Activated CD8-positive, alpha-beta T cell treated with anti-CD3 and anti-CD28 coated beads for 36 hours (primary cell): ENCODE data around the gene SPTSSB. TPM values are rescaled to one million over a fixed set of nuclear protein-coding genes. Genes with fewer than 3 reads are reported as not detected.

ENCODE experiments used
- ATAC-seq: fragments of 200-7000 bp; cut with Tn5 transposase; one replicate; pipeline ENCODE4 v1.10.0; 2021; ENCODE audit warnings: mild to moderate bottlenecking, moderate library complexity
- CTCF ChIA-PET: fragments of 350-600 bp; sonication (Branson Sonifier 250); formaldehyde crosslinking; loops from one replicate; lab custom pipeline; 2021; ENCODE audit warnings: antibody characterized with exemption; lab: Charles Lee
- POLR2A ChIA-PET: fragments of 350-600 bp; sonication (Branson Sonifier 250); formaldehyde crosslinking; loops from one replicate; lab custom pipeline; 2021; ENCODE audit warnings: antibody characterized with exemption; lab: Charles Lee
- DNase-seq: peaks from one replicate; pipeline ENCODE4 v3.0.0-alpha.2; 2020
- H3K27ac Mint-ChIP-seq: one replicate; pipeline ENCODE4 v1.8.0; 2021; ENCODE audit warnings: mild to moderate bottlenecking, mixed read lengths
- H3K27me3 Mint-ChIP-seq: one replicate; pipeline ENCODE4 v1.8.0; 2021; ENCODE audit warnings: mixed read lengths
- H3K36me3 Mint-ChIP-seq: one replicate; pipeline ENCODE4 v1.8.0; 2021; ENCODE audit warnings: low read depth, mixed read lengths
- H3K4me1 Mint-ChIP-seq: one replicate; pipeline ENCODE4 v1.8.0; 2021; ENCODE audit warnings: low read depth, mixed read lengths
- H3K4me3 Mint-ChIP-seq: one replicate; pipeline ENCODE4 v1.8.0; 2021; ENCODE audit warnings: mild to moderate bottlenecking, moderate library complexity, mixed read lengths
- H3K9me3 Mint-ChIP-seq: one replicate; pipeline ENCODE4 v1.8.0; 2021; ENCODE audit warnings: mixed read lengths
- intact Hi-C: fragments of 100-400 bp; cut with micrococcal nuclease; formaldehyde crosslinking; loops from one replicate; pipeline ENCODE4 v1.10.0; 2022
- total RNA-seq, 2 experiments: library from RNA; stranded (reverse); gene quantifications; one replicate each; pipeline ENCODE4 v1.2.3, GENCODE V29; 2021
- TF ChIP-seq, protein P1 (sequence below): fragments of 200-600 bp; IDR thresholded peaks from one replicate; pipeline ENCODE4 v1.8.0; 2022; ENCODE audit warnings: antibody characterized with exemption, mild to moderate bottlenecking

The SPTSSB gene
- total RNA-seq, 2 experiments from 2014 or later = not detected

DNA sequence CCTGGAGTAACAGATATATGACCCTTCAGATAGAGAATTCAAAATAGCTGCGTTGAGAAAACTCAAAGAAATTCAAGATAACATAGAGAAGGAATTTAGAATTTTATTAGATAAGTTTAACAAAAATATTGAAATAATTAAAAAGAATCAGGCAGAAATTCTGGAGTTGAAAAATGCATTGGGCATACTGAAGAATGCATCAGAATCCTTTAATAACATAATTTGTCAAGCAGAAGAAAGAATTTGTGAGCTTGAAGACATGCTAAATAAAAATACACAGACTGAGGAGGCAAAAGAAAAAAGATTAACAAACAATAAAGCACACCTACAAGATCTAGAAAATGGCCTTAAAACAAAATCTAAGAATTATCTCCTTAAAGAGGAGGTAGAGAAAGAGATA, 50.5 kb downstream of the SPTSSB start:
- TF ChIP-seq, protein P1, sequence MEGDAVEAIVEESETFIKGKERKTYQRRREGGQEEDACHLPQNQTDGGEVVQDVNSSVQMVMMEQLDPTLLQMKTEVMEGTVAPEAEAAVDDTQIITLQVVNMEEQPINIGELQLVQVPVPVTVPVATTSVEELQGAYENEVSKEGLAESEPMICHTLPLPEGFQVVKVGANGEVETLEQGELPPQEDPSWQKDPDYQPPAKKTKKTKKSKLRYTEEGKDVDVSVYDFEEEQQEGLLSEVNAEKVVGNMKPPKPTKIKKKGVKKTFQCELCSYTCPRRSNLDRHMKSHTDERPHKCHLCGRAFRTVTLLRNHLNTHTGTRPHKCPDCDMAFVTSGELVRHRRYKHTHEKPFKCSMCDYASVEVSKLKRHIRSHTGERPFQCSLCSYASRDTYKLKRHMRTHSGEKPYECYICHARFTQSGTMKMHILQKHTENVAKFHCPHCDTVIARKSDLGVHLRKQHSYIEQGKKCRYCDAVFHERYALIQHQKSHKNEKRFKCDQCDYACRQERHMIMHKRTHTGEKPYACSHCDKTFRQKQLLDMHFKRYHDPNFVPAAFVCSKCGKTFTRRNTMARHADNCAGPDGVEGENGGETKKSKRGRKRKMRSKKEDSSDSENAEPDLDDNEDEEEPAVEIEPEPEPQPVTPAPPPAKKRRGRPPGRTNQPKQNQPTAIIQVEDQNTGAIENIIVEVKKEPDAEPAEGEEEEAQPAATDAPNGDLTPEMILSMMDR = no peak
- ATAC-seq = no peak
- Mint-ChIP-seq H3K4me3 (no peak overlapping the region), H3K4me1 (peaks cover 4% of the 10 kb centered on the region), H3K36me3 (peaks cover 2% of the 10 kb centered on the region), H3K27ac (no peak overlapping the region), H3K27me3 (peaks cover 7% of the 10 kb centered on the region), H3K9me3 (peaks cover 7% of the 10 kb centered on the region)
- ChIA-PET CTCF (interaction anchor here (1.7 kb wide), 1 partner anchor 46 kb away, joined by 4 read pairs; no protein-coding TSS in a partner anchor), POLR2A (no interaction called here)
- DNase-seq = no peak
- intact Hi-C loops = no loop called here

DNA sequence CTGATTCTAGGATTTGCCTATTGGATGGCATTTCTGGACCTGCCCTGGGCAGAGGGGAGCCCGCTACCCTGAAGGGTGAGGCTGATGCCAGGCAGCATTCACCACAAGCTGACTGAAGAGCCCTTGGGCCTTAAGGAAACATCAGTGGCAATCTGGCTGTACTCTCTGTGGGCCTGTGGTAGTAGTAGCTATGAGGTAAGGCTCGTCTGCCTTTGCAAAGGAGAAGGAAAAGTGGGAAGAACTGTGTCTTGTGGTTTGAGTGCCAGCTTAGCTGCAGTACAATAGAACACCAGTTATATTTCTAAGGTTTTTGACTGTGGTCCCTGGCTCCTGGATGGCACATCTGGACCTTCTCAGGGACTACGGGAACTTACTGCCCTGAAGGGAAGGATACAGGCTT, 51.5 kb downstream of the SPTSSB start:
- no peak overlapping the region for H3K27ac Mint-ChIP-seq

DNA sequence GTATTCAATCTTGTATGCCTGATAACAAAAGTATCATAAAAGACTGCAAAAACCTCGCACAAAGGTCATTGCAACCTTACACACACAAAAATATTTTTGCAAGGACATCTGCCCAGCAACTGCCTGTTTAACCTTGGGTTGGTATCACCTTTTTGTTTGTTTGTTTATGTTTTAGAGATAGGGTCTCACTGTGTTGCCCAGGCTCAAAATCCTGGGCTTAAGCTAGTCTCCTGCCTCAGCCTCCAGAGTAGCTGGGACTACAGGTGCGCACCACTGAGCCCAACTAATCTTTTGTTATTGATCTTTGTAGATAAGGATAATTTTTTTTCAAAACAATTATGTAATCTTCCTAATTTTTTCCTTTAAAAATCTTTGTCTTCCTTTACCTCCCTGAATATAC, 54.2 kb downstream of the SPTSSB start:
- no peak for ATAC-seq

More for the DNA sequence above, 51.5 kb downstream of the SPTSSB start:
- Mint-ChIP-seq H3K36me3 (peaks cover 2% of the 10 kb centered on the region), H3K4me1 (peaks cover 7% of the 10 kb centered on the region), H3K9me3 (peaks cover 7% of the 10 kb centered on the region), H3K4me3 (no peak overlapping the region), H3K27me3 (peaks cover 11% of the 10 kb centered on the region)
- TF ChIP-seq, protein P1 = no peak
- CTCF ChIA-PET = no interaction called here
- no peak for ATAC-seq
- no peak for DNase-seq
- intact Hi-C loops = no loop called here
- POLR2A ChIA-PET = no interaction called here

DNA sequence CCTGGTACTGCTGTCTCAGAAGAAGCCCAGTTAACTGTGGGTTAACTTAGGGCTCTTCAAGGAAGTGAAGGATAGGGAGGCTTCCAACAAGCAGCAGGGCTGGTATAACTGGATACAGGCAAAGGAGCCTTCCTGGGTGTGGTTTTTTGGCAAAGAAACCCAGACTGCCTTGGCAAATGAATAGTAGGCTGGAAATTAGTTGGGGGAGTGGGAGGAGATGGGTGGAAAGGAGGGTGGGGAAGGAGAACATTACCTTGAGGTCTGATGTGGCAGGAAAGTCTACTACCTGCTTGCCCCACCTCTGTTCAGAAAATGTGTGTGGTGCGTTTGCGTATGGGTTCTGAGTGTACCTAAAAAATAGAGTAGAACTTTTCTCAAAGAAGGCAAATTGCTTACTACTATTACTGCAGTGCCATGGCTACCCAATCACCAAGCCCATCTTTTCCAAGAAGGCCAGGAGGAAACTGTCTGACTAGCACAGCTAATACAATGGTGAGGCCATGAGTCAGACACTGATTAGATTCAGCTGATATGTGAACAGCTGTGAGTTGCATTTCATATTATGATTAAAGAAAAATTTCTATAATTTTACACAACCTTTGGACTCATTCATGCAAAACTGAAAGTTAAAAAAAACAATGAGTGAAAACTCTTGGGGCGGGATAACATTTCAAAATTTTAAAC, 55.2 kb downstream of the SPTSSB start:
- CTCF ChIA-PET = interaction anchor here (1.7 kb wide), 1 partner anchor 41 kb away, joined by 4 read pairs; no protein-coding TSS in a partner anchor
- POLR2A ChIA-PET = no interaction called here
- Mint-ChIP-seq H3K27me3 (peaks cover 24% of the 10 kb centered on the region), H3K36me3 (peaks cover under 1% of the 10 kb centered on the region), H3K4me1 (peaks cover 37% of the 10 kb centered on the region), H3K4me3 (no peak overlapping the region), H3K9me3 (peaks cover 4% of the 10 kb centered on the region), H3K27ac (no peak overlapping the region)
- DNase-seq (no peak), ATAC-seq (no peak)
- TF ChIP-seq, protein P1 = no peak
- intact Hi-C loops = no loop called here

More for the DNA sequence above, 54.2 kb downstream of the SPTSSB start:
- peaks cover 8% of the 10 kb centered on the region for H3K9me3 Mint-ChIP-seq
- peaks cover 27% of the 10 kb centered on the region for H3K4me1 Mint-ChIP-seq
- DNase-seq = no peak
- no peak overlapping the region for H3K4me3 Mint-ChIP-seq
- H3K27me3 Mint-ChIP-seq = peaks cover 22% of the 10 kb centered on the region
- ChIA-PET CTCF (interaction anchor here (1.1 to 1.7 kb wide), 4 partner anchors 9 to 43 kb away, joined by 3 to 4 read pairs (median 3); no protein-coding TSS in a partner anchor), POLR2A (no interaction called here)
- TF ChIP-seq, protein P1 = no peak
- peaks cover 2% of the 10 kb centered on the region for H3K36me3 Mint-ChIP-seq
- intact Hi-C loops = no loop called here
- no peak overlapping the region for H3K27ac Mint-ChIP-seq

DNA sequence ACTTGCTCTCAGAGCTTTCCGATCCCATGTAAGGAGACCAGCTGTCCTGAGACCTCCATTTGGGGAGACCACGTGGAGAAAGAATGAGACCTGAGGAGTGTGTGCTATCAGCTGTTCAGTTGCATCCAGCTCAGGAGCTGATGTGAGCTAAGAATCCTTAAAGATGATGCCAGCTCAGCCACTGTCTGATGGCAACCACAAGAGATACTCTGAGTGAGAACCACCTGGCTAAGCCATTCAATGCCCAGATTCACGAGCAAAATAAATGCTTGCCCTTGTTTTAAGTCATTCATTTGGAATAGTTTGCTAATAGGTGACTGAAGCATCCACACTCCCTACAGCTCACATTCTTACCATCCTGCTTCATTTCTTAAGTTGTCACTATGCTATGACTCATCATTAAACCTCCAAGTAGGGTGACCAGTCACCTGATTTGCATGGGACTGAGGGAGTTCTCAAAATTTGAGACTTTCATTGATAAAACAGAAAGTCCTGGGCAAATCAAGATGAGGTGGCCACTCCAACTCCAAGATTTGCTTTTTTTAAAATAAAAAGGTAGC, 56.4 kb downstream of the SPTSSB start:
- intact Hi-C loops = no loop called here
- DNase-seq (no peak), ATAC-seq (no peak)
- POLR2A ChIA-PET = no interaction called here
- Mint-ChIP-seq H3K4me1 (peaks cover 49% of the 10 kb centered on the region), H3K27ac (no peak overlapping the region), H3K36me3 (no peaks in the 10 kb centered on the region), H3K27me3 (peaks cover 25% of the 10 kb centered on the region), H3K9me3 (peaks cover 2% of the 10 kb centered on the region), H3K4me3 (no peak overlapping the region)
- TF ChIP-seq, protein P1 = no peak
- CTCF ChIA-PET = interaction anchor here (1.2 kb wide), 1 partner anchor 9 kb away, joined by 4 read pairs; no protein-coding TSS in a partner anchor
